GM18499 (cell line): ENCODE measurements around the gene CRYZL1.
A peak's percentile ranks its signal among the peaks of the same experiment; 100 is the strongest.

Experiments used
- ATAC-seq: cut with Tn5 transposase; IDR thresholded peaks from one replicate; pipeline ENCODE4 v1.9.1; 2021; ENCODE audit warnings: moderate number of reproducible peaks; ENCODE audit not compliant: insufficient read depth, unreplicated experiment

The CRYZL1 gene

DNA sequence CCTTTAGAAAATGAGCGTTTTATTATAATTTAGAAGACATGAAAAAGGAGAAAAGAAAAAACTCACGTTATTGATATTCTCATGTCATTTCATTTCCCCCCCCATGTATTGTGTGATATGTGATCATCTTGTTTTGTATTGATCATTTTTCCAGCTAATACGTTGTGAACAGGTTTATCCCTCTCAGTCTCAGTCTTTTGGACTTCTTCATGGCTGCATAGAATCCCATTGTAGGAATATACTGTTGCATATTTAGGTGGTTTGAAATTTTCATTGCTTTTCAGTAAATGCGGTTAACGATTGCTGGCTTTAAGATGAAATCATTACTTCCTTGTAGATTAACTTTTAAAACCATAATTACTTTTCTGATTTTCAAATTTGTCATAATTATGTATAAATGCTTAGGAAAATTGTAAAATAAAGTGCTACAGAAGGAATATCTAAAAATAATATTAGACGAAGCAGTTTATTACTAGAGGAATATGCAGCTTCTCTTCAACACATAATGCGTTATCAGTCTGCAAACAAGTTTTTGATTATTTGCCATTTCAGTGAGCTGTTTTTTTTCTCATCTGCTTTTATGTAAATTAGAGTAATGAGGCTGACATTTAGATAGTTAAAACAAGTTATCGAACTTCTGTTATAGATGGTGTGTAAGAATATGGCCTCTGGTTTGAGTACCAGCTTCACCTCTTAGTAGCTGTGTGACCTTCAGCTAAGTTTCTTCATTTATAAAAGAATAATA lies 96.9 kb downstream of the CRYZL1 start:
- no peak for ATAC-seq

- no peak for ATAC-seq
Measured at GRCh38 chr21:33543505-33544129, 97.9 kb downstream of the CRYZL1 start.

DNA sequence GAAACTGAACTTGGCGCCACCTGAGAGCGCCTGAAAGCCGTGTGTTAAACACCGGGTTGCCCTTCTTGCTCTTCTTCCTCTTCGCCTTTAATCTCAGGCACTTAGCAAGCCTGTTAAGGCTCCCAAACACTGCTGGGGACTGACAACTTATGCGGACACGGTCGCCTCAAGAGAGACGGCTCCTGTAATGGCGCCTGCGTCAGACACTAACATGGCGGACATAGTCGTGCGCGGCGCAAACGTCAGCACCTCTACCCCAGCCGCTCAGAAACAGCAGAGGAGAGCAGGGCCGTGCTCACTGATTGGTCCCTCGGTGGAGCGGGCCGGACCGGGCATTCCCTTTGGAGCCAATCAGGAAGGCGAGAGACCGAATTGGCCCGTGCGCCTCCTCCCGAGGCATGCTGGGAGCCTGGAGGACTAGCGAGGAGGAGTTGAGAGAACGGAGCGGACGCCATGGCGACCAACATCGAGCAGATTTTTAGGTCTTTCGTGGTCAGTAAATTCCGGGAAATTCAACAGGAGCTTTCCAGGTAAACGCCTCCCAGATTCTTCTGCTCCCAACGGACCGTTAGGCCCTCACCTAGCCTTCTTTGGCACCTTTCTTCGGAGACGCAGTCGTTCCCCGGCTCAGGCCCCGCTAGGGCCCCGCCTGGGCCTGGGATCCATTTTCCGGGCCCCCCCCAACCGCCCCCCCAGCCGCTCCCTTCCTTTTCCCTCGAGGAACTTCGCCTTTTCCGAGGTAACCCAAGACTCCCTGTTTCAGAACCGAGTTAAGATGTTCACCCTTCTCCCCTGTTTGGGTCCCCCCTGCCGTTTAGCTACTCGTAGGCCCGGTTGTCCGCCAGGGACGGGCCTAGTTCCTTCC lies 98.7 kb downstream of the CRYZL1 start, which contains the start of gene SON:
Gene SON (plus strand): TSS at position 399 of the 865 bp plus-strand sequence. CDS start 55 bp downstream, at position 454.
- peak; percentile 76 for ATAC-seq

- ATAC-seq = peak; percentile 16
Measured at GRCh38 chr21:33541756-33542639, 99.5 kb downstream of the CRYZL1 start, which contains the start of gene GART. TSS of gene GART (minus strand) at chr21:33542117. CDS start at chr21:33539315, 2,802 bp downstream.

- no peak for ATAC-seq
Measured at GRCh38 chr21:33541105-33541711, 100.3 kb downstream of the CRYZL1 start.

GRCh38 chr21:33540711-33541104 lies 100.8 kb downstream of the CRYZL1 start:
- ATAC-seq = no peak

GRCh38 chr21:33539616-33540015 lies 101.9 kb downstream of the CRYZL1 start:
- no peak for ATAC-seq
